Stimulated activated CD4-positive, alpha-beta T cell treated with anti-CD3 and anti-CD28 coated beads, Interleukin-12 subunit alpha, Interleukin-12 subunit beta, amount 100 ng/mL, for 4 hours (primary cell): ENCODE results near the gene C2orf92.
"Not testable (repeated sequence)": the region's sequence is repeated elsewhere in the genome, so short reads cannot be mapped to it uniquely, and the experiment has no call there.

ENCODE experiments used
- DNase-seq: peaks from one replicate; pipeline ENCODE4 v3.0.0-alpha.2; 2020

C2orf92 gene

GRCh38 chr2:97660775-97661389 is 8.6 kb upstream of the C2orf92 start:
- no peak for DNase-seq

DNA sequence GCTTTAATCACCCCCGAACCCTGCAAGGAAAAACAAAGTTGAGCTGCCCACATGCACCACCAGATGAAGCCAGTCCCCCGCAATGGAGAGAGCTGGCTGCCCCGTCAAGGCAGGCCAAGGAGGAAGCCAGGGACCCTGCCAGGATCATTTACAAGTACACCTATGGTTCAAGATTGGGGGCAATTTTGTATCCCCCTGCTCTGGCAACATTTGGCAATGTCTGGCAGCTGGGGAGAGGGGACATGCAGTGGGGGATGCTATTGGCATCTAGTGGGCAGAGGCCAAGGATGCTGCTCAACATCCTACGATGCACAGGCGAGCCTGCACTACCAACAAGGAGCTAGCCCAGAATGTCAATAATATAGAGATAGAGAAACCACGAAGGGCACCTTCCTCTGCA is 7.6 kb upstream of the C2orf92 start:
- DNase-seq: no peak

- DNase-seq: no peak
Observed at GRCh38 chr2:97662386-97662894, 7.1 kb upstream of the C2orf92 start.

DNA sequence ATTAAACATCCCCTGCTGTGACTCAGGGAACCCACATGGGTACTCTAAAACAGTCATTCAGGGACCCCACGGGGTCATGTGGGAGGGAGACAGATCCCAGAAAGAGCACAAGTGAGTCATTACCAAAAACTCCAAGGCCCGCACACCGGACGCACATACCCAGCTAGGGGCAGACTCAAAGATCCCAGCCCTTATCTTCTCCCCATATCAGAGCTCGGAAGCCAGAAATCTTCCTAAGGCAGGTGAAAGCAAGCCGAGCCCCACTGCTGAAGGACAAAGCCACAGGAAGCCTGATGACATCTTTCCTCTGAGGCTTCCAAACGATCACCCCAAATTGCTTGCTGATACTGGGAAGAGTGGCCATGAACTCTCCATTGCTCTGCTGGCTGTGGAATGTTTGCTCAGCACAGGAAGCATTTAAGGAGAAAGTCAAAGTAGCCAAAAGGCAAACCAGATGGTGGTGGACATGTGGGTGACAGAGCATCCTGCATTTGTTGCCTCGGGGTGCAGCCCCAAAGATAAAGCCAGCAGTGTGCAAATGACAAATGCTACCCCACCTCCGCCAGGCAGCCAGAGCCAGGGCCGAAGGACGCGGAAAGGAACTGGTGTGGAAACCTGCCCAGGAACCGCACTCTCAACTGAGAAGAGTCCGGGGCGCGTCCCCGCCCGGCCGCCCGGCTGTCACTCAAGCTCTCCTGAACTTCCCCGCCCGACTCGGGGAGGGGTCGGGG is 6.5 kb upstream of the C2orf92 start:
- peak; percentile 71 for DNase-seq

DNA sequence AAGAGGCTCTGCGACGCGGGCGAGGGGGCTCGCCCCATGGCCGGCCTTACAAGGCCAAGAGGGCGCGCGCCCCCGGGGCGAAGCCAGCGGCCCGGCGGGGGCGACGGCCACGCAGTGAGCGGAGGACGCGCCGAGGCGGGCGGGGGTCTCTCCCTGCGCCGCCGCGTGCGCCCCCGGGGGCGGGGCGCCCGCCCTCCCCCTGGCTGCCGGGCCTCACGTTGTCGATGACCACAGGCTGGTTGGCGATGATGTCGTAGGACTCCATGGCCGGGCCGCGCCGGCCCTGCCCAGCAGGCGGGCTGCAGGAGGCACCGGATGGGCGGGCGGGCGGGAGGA is 5.9 kb upstream of the C2orf92 start:
- DNase-seq: no peak

DNA sequence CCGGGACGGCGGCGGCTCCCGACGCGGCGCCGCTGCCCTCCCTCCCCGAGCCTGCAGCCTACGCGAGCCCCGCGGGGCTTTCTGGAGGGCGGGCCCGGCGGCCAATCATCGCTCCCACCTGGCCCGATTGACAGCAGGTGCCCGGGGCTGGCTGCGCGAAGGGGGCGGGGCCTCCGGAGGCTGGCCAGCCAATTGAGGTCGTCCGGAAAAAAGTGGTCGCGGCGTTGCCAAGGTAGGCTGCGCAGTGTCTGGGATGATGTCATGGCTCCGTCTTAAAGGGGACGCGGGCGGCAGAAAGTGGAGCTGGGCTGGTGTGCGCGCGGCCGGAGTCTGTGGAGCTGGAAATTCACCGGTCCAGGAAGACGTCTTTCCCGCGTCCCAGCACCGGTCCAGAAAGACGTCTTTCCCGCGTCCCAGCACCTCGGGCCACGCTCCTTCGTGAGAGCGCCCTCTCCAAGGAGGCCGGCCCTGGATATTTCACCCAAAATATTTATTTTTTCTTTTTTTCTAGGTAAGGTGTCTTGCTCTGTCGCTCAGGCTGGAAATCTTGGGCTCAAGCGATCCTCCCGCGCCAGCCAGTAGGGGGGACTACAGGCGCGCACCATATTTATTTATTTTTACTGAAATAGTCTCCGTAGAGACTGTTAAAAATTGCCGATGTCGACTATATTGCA is 5.4 kb upstream of the C2orf92 start, which contains the start of gene ACTR1B:
TSS of gene ACTR1B (minus strand) at position 83 of the 674 bp plus-strand sequence. CDS start 154 bp downstream, outside the sequence.
- peak; percentile 97 for DNase-seq

DNA sequence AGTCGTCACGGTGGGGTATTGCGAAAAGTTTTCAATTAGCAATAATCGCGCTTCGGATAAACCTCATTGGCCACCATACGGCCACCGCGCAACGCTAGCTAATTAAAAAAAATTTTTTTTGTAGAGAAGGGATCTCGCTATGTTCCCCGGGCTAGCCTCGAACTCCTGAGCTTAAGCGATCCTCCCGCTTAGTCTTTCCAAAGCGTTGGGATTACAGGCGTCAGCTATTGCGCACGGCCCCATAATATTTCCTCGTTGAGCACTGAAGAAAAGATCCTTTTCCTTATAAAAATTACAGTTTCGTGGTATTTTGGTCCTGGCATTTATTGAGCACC is 4.9 kb upstream of the C2orf92 start:
- DNase-seq: no peak

- no peak for DNase-seq
Observed at GRCh38 chr2:97670471-97670870, 958 bp downstream of the C2orf92 start.

DNA sequence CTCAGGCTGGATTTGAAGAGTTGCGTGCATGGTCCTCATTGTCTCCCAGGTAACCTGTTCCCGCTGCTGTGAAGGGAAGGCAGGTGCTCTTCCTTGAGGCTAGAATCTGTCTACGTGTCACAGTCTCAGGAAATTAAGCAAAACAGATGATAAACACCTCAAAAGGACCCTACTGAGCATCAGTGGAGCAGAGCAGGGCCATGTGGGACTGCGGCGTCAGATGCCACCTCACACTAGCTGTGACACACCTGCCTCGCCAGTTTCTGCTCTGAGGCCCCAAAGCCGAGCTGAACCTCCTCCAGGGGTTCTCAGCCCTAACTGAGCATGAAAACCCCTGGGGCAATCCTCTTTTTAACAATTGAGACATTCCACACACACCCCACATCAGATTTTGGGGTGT is 2.0 kb downstream of the C2orf92 start:
- DNase-seq: no peak

GRCh38 chr2:97672606-97673140 is 3.2 kb downstream of the C2orf92 start:
- DNase-seq: not testable (repeated sequence)

DNA sequence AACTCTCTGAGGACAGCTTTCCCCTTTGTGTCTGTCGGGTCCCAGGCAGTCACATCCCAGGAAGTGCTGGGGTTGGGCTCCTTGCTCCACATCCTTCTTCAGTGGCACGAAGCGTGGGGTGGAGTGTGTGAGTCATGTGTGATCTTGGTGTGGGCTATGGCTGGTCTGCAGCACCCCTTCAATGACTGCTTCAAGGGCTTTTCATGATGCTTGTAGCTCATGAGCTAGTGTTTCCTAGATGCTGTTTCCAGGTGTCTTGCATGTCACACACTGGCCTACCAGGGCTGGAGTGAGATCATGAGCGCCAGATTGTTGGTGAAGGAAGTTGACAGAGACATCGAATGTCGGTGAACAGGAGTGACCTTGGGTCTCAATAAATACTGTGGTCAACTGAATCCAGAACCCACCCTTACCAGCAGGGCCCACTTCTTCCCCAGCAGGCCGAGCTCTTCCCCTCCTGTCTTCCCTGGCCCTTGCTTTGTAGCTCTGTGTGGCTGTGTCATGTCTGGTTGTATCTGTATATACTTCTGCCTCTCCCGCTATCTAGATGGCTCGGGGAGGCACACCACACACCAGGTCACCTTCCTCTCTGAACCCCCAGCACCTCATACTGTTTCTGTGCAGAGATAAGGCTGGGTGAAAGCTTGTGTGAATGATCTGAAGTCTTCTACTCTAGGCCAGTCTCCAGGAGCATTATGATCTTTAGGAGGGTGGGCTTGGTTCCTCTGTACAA is 3.8 kb downstream of the C2orf92 start:
- DNase-seq: no peak

GRCh38 chr2:97673915-97674283 is 4.4 kb downstream of the C2orf92 start:
- DNase-seq: no peak

DNA sequence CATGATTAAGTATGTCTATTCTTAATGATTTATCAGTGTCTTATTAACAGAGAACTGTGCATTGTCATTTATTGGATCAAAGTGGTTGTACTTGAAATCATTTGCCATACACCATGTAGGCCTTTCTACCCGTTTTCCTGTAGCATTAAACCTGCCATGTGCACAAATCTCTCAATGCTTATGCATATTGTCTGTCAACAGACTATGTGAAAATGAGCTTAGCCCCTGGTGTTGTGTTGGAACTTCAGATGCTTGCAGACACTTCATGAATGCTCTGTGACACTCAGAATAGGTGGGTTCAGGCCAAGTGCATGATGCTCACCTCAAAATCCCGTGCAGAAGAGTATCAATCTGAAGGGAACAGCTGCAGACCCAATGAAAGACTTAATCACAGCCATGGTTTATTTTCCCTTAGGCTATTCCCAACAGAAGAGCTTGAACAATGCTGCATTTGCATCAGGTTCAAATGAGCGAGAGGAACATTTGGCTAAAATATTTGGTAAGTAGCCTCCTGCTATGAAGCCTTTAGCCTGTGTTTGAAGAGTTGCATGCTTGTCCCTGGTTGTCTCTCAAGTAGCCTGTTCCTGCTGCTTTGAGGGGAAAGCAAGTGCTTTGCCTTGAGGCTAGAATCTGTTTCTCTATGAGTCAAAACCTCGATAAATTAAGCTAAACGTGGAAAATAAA is 6.1 kb downstream of the C2orf92 start:
- DNase-seq: no peak

DNA sequence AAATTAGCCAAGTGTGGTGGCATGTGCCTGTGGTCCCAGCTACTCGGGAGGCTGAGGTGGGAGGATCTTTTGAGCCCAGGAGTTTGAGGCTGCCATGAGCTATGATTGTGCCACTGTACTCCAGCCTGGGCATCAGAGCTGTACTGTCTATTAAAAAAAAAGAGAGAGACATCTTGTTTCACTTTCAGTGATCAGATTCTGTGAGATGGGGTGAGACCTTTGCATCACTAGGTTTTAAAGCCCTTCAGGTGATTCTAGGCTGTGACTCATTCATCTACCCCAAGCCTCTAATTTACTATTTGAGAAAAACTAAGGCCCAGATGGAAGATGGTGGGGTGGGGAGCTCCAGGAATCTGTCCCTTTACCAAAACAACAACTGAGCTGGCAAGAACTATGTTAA is 7.1 kb downstream of the C2orf92 start:
- DNase-seq: no peak

DNA sequence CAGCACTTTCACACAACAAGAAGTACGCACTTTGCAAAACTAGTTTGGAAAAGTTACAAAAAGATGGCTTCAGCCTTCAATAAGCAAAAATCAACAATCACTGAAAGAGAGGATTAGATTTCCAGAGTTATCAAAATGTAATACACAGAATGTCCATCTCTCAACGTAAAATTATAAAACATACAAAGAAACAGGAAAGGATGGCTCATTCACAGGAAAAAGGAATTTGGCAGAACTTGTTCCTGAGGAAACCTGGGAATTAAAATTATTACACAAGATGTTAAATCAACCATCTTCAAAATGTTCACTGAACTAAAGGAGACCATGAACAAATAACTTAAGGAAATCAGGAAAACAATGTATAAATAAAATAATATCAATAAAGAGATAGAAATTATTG is 8.0 kb downstream of the C2orf92 start:
- DNase-seq: no peak

- DNase-seq: no peak
Observed at GRCh38 chr2:97678298-97678697, 8.8 kb downstream of the C2orf92 start.

DNA sequence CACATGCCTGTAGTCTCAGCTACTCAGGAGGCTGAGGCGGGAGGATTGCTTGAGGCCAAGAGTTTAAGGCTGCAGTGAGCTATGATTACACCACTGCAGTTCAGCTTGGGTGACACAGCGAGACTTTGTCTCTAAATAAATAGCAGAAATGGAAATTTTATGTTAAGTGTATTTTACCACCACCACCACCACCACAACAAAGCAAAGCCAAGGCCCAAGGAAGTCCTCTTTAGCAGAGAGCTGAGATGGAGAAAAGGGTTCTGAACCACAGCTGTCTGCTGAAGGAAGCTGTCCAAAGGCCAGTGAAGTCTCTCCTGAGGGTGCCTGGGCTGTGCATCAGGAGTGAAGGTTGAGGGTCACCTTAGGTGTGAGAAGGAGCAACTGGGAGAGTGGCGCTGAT is 17.7 kb downstream of the C2orf92 start:
- DNase-seq: not testable (repeated sequence)

GRCh38 chr2:97688062-97688827 is 18.7 kb downstream of the C2orf92 start:
- DNase-seq: no peak

GRCh38 chr2:97691166-97691565 is 21.7 kb downstream of the C2orf92 start:
- no peak for DNase-seq

DNA sequence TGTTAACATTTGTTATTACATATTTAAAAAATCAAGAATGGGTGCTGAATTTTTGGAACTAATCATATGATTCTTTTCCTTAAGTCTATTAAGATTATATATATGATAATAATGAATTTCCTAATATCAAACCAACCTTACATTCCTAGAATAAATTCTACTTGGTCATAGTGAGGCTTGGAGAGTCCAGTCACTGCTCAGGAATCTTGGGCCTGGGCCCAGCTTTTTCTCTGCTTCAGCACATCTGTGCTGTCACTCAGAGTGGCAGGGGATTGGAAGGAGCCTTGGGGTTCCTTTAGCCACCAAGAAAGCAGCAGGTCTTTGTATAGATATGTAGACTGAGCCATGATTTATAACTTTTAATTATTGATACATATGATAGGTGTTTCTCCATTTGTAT is 24.0 kb downstream of the C2orf92 start:
- no peak for DNase-seq

DNA sequence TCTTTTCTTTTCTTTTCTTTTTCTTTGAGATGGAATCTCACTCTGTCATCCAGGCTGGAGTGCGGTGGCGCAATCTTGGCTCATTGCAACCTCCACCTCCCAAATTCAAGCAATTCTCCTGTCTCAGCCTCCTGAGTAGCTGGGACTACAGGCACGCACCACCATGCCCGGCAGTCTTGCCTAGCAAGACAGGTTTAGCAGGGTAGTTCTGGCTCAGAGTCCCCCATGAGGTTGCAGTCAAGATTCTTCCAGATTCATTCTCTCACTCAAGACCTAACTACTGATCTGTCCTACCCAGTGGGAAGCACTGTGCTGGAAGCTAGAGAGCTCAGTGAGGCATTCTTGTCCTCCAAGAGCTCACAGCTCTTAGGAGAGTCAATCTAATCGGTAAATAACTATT is 26.2 kb downstream of the C2orf92 start:
- DNase-seq: no peak
